H1 (cell line): Measurements from ENCODE around the gene UHRF1. TPM values are rescaled to one million over a fixed set of nuclear protein-coding genes. Genes with fewer than 3 reads are reported as not detected.

Experiments
- polyA plus RNA-seq, 7 experiments: library from polyadenylated mRNA; depleted of rRNA in 3 of 7; stranded (reverse) in 5 of 7; unstranded in 2 of 7; fragments of >200 nt in 5 of 7; fragments of 200-250 nt in 2 of 7; gene quantifications; 1 replicate in 5 of 7; 2 replicates in 1 of 7; 4 replicates in 1 of 7; pipeline versions ENCODE4 v1.2.1 to v1.2.3, GENCODE V29; 2011 to 2013; ENCODE audit warnings: missing spikeins in 2 of 7, mixed read lengths in 2 of 7
- total RNA-seq: library from RNA; stranded (reverse); fragmentation: NEBNext Ultra II Directional; extraction: Animal tissue kit (Norgen Biotek cat#: 25700); gene quantifications from 2 replicates; pipeline ENCODE4 v1.2.1, GENCODE V29; 2021
- TF ChIP-seq, protein P1 (sequence below): IDR thresholded peaks from 2 replicates; pipeline ENCODE4 v1.6.1; 2012; ENCODE audit warnings: inconsistent platforms

UHRF1 gene
- total and polyA plus RNA-seq, 2 of the 8 experiments (the other 6 are each of a cell fraction or from before 2014, with no cell fraction given) = 14.7 to 65.8 TPM

DNA sequence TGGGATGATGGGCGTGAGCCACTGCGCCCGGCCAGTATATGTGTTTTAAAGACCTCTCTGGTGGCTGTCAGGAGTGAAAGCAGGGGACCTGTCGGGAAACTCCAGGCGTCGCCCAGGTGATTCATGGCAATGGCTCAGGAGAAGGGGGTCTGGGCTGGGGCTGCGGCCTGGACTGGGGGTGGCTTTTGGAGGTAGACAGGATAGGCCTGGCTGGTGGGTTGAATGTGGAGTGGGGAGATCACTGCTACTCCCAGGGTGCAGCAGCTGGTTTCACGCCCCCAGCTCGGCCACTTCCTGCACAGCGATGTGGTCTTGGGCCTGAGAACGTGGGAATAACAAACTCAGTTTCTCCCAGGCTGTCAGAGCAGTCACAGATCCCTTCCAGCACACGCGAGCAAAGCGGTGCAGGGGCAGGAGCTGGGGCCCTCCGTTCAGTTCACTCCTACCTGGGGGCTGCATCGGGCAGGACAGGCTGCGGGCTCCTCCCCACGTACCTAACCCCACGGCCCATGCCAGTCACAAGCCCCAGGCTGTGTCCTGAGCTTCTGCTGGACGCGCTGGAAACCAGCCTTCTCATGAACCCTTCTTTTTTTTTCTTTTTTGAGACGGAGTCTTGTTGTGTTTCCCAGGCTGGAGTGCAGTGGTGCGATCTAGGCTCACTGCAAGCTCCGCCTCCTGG is 78.5 kb downstream of the UHRF1 start (continued):
- TF ChIP-seq, protein P1, sequence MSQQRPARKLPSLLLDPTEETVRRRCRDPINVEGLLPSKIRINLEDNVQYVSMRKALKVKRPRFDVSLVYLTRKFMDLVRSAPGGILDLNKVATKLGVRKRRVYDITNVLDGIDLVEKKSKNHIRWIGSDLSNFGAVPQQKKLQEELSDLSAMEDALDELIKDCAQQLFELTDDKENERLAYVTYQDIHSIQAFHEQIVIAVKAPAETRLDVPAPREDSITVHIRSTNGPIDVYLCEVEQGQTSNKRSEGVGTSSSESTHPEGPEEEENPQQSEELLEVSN = no peak
